Stomach smooth muscle (tissue), 2 donors: ENCODE measurements around the gene CLEC16A.
A peak's percentile ranks its signal among the peaks of the same experiment; 100 is the strongest.

Experiments
- H3K27ac ChIP-seq: one replicate; pipeline ENCODE4 v1.7.0; 2013; ENCODE audit warnings: mild to moderate bottlenecking, low read length, inconsistent platforms
- H3K27me3 ChIP-seq, 2 donors: one replicate each; pipeline ENCODE4 v1.7.0; 2013; ENCODE audit warnings: low read length in 2 of 2; ENCODE audit not compliant: insufficient read depth in 2 of 2, control insufficient read depth in 1 of 2
- H3K36me3 ChIP-seq, 2 donors: one replicate each; pipeline ENCODE4 v1.7.0; 2013; ENCODE audit warnings: low read length in 2 of 2; ENCODE audit not compliant: control insufficient read depth in 2 of 2, insufficient read depth in 2 of 2
- H3K4me1 ChIP-seq: one replicate; pipeline ENCODE4 v1.7.0; 2013; ENCODE audit warnings: low read length; ENCODE audit not compliant: control insufficient read depth, insufficient read depth
- H3K4me3 ChIP-seq, 2 donors: one replicate each; pipeline ENCODE4 v1.7.0; 2013; ENCODE audit warnings: low read length in 2 of 2
- H3K9ac ChIP-seq, 2 donors: one replicate each; pipeline ENCODE4 v1.7.0; 2013; ENCODE audit warnings: low read length in 2 of 2, mild to moderate bottlenecking in 1 of 2
- H3K9me3 ChIP-seq, 2 donors: one replicate each; pipeline ENCODE4 v1.7.0; 2013; ENCODE audit warnings: low read length in 2 of 2; ENCODE audit not compliant: control insufficient read depth in 2 of 2
- donor health status: healthy.
- donor health status: Pancreatic carcinoma.

CLEC16A gene

GRCh38 chr16:10968498-10968897 lies 24.1 kb downstream of the CLEC16A start:
- Histone ChIP-seq H3K27me3 (no peaks in the 10 kb centered on the region), H3K4me1 (peaks cover 11% of the 10 kb centered on the region), H3K4me3 (no peak overlapping the region), H3K36me3 (peaks cover 6 to 15% of the 10 kb centered on the region in 2 donors), H3K27ac (no peak overlapping the region), H3K9ac (no peak overlapping the region), H3K9me3 (no peaks in the 10 kb centered on the region)

DNA sequence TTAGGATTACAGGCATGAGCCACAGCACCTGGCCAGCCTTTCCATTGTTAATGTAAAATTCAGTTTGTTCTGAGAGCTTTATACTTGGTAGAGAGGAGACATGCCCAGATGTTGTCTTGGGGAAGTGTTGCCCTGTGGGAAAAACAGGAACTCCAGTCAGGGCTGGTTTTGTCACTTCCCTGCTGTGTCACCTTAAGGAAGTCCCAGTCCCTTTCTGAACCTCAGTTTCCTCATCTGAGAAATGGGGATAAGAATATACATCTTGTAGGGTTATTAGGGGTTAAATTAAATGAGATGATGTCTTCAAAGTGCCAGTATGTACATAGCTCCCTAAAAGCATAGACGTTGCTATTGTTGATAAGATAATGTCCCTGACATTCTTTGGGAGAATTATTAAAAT lies 25.3 kb downstream of the CLEC16A start:
- H3K9me3 ChIP-seq, result no peaks in the 10 kb centered on the region
- H3K36me3 ChIP-seq, result peaks cover 5 to 14% of the 10 kb centered on the region in 2 donors
- H3K9ac ChIP-seq, result no peak overlapping the region
- H3K4me3 ChIP-seq, result no peak overlapping the region
- no peaks in the 10 kb centered on the region for H3K27me3 ChIP-seq
- H3K4me1 ChIP-seq, result peaks cover 5% of the 10 kb centered on the region
- no peak overlapping the region for H3K27ac ChIP-seq

GRCh38 chr16:10970065-10970464 lies 25.7 kb downstream of the CLEC16A start:
- no peak overlapping the region for H3K27ac ChIP-seq
- H3K9me3 ChIP-seq, result no peaks in the 10 kb centered on the region
- no peaks in the 10 kb centered on the region for H3K27me3 ChIP-seq
- peaks cover 5% of the 10 kb centered on the region for H3K4me1 ChIP-seq
- H3K4me3 ChIP-seq, result no peak overlapping the region
- H3K36me3 ChIP-seq, result peaks cover 5 to 14% of the 10 kb centered on the region in 2 donors
- H3K9ac ChIP-seq, result peak overlapping the region in 1 of 2 donors; percentile 29

- Histone ChIP-seq H3K9ac (no peak overlapping the region), H3K36me3 (peaks cover 5 to 14% of the 10 kb centered on the region in 2 donors), H3K4me3 (no peak overlapping the region), H3K4me1 (peaks cover 5% of the 10 kb centered on the region), H3K27ac (peak overlapping the region; percentile 37), H3K9me3 (no peaks in the 10 kb centered on the region), H3K27me3 (no peaks in the 10 kb centered on the region)
Observed at GRCh38 chr16:10971560-10971961, 27.2 kb downstream of the CLEC16A start.

GRCh38 chr16:10972108-10972818 lies 27.9 kb downstream of the CLEC16A start:
- peaks cover 5 to 13% of the 10 kb centered on the region in 2 donors for H3K36me3 ChIP-seq
- H3K4me3 ChIP-seq, result no peak overlapping the region
- H3K9me3 ChIP-seq, result no peaks in the 10 kb centered on the region
- H3K9ac ChIP-seq, result no peak overlapping the region
- H3K27me3 ChIP-seq, result no peaks in the 10 kb centered on the region
- H3K27ac ChIP-seq, result peak overlapping the region; percentile 37
- H3K4me1 ChIP-seq, result peaks cover 5% of the 10 kb centered on the region

DNA sequence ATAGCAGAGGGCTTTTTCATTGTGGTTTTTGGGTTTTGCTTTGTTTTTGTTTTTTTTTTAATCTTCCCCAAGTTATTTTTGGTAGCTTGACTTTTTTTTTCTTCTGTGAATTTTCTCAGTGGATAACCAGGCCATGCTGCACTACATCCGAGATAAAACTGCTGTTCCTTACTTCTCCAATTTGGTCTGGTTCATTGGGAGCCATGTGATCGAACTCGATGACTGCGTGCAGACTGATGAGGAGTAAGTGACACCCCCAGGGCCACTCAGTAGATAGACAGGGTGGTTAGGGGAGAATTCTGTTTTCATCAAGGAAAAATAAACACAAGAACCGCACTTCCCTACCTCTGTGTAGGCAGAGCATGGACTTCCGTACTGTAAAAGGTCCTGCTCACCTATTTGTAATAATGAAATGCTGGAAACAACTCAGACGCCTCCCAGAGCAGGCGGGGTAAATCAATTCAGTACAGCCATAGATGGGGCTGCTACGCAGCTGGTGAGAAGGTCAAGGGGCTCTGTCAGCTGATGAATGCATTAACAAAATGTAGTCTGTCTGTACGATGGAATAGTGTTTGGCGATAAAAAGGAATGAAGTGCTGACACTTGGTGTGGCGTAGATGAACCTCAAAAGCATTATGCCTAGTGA lies 28.6 kb downstream of the CLEC16A start:
- peaks cover 5% of the 10 kb centered on the region for H3K4me1 ChIP-seq
- peaks cover 5 to 13% of the 10 kb centered on the region in 2 donors for H3K36me3 ChIP-seq
- no peak overlapping the region for H3K4me3 ChIP-seq
- no peaks in the 10 kb centered on the region for H3K27me3 ChIP-seq
- no peak overlapping the region for H3K27ac ChIP-seq
- no peak overlapping the region for H3K9ac ChIP-seq
- no peaks in the 10 kb centered on the region for H3K9me3 ChIP-seq

GRCh38 chr16:10976634-10977033 lies 32.3 kb downstream of the CLEC16A start:
- Histone ChIP-seq H3K27me3 (no peaks in the 10 kb centered on the region), H3K4me3 (no peak overlapping the region), H3K9ac (no peak overlapping the region), H3K27ac (no peak overlapping the region), H3K36me3 (peaks cover 5 to 11% of the 10 kb centered on the region in 2 donors), H3K9me3 (no peaks in the 10 kb centered on the region), H3K4me1 (peaks cover 25% of the 10 kb centered on the region)

GRCh38 chr16:10978124-10978523 lies 33.8 kb downstream of the CLEC16A start:
- H3K36me3 ChIP-seq, result peaks cover 4 to 8% of the 10 kb centered on the region in 2 donors
- no peak overlapping the region for H3K4me3 ChIP-seq
- no peak overlapping the region for H3K9ac ChIP-seq
- no peaks in the 10 kb centered on the region for H3K27me3 ChIP-seq
- no peaks in the 10 kb centered on the region for H3K9me3 ChIP-seq
- H3K27ac ChIP-seq, result no peak overlapping the region
- H3K4me1 ChIP-seq, result peaks cover 22% of the 10 kb centered on the region

DNA sequence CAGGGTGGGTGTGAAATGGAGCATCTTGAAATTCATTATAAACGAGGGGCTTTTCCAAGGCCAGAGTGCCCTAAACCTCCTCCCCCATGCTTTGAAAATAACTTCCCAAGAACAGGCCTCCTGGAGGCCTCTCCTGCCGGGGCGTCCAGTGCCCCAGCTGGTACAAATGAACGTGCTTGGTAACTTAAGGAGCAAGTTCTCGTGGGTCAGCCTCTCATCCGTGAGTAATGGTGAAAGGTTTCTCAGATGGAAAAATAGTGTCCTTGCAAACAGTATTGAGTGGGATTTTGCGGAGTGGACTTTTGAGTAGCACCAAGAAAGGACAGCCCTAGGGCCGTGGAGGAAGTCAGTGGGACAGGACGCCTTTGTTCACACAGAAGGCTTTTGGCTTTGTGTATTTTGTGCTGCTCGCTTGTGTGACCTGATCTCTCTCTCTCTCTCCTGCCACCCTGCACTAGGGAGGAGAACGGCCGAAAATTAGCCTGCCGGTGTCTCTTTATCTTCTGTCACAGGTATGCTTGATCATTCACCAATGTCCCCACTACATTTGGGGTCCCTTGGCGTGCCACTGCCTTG lies 34.6 kb downstream of the CLEC16A start:
- Histone ChIP-seq H3K36me3 (peaks cover 4 to 5% of the 10 kb centered on the region in 2 donors), H3K27me3 (no peaks in the 10 kb centered on the region), H3K9me3 (no peaks in the 10 kb centered on the region), H3K4me3 (no peak overlapping the region), H3K27ac (peak overlapping the region; percentile 89), H3K4me1 (peaks cover 22% of the 10 kb centered on the region), H3K9ac (no peak overlapping the region)

DNA sequence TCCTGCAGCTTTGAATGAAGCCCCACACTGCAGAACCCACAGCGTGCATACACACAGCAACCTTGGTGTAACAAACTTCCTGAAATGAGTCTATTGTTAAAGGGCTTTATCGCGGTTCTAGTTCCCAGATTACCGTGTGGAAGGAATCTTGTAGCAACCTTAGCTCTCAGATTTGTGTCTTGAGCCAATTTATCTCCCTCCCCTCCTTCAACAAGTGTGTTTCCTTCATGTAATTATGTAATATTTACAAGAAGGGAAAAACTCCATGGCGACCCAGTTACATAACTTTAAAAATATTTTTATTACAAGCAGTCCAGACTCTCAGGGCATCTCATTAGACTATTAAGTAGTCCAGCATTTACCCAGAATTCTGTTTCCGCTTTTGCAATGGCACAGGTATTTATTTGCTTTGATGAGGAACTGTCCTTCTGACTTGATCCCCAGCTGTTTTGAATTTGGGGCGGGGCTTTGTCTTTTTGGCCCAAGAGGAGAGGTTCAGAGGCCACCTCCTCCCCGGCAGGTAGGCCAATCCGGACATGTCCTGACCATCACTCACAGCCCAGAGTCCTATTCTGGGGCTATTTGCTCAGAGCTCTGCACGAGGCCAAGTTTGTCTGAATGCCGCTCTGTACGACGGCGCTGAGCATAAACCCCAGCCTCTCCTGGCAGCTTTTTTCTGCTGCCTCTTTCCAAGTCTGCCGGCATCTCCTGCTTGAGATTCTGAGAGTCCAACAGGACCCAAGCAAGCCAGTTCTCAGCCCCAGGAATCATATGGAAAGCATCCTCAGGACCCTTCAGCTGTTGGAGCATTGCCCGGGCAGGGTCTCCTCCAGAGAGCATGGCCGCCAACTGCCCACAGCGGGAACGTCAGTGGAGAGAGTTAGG lies 35.6 kb downstream of the CLEC16A start:
- Histone ChIP-seq H3K4me1 (peaks cover 22% of the 10 kb centered on the region), H3K4me3 (peak overlapping the region; percentile 34 to 54), H3K9me3 (no peaks in the 10 kb centered on the region), H3K9ac (peak overlapping the region in 1 of 2 donors; percentile 52), H3K27ac (peak overlapping the region; percentile 89), H3K36me3 (peaks cover 6 to 8% of the 10 kb centered on the region in 2 donors), H3K27me3 (no peaks in the 10 kb centered on the region)
